ENCODE results near the gene GXYLT2. TPM values are rescaled to one million over a fixed set of nuclear protein-coding genes. Genes with fewer than 3 reads are reported as not detected.

Gene GXYLT2
- total RNA-seq, 2 experiments from 2014 or later: not detected

Other genes with a start within 250 kb of the GXYLT2 start
- gene SHQ1, start 39.6 kb upstream of the GXYLT2 start, total RNA-seq: 10 to 100 TPM; 39.5 to 41.4 TPM
- 100 to 1,000 TPM; 118 to 121 TPM for gene PPP4R2, start 108.8 kb downstream of the GXYLT2 start, total RNA-seq
- 1 to 10 TPM; 3.6 to 3.9 TPM for gene EBLN2, start 173.6 kb downstream of the GXYLT2 start, total RNA-seq